ENCODE data around the gene ERC2. TPM values are rescaled to one million over a fixed set of nuclear protein-coding genes. Genes with fewer than 3 reads are reported as not detected.

The ERC2 gene
- total and polyA plus RNA-seq, 2 donors (not counting 3 experiments of a cell fraction or from before 2014, with no cell fraction given), result 5.6 to 15.5 TPM

- Histone ChIP-seq H3K4me3 (replicated peaks in 1 of 3; ENCODE audit: insufficient read depth in 1 of 3, low read depth in 1 of 3, low read length in 3 of 3) (no peak overlapping the region), H3K9me1 (replicated peaks; ENCODE audit: control insufficient read depth, extremely low read depth, insufficient read depth, low read length) (no peaks in the 10 kb centered on the region), H3K9ac (replicated peaks; ENCODE audit: extremely low read depth, insufficient read depth, low read length) (no peak overlapping the region), H3K4me1 (ENCODE audit: control insufficient read depth, extremely low read depth, insufficient read depth, low read length) (no peaks in the 10 kb centered on the region), H3K27me3 (ENCODE audit: control insufficient read depth in 2 of 2, insufficient read depth in 2 of 2, low read length in 2 of 2) (no peaks in the 10 kb centered on the region), H3K79me2 (ENCODE audit: control insufficient read depth, insufficient read depth, low read length) (no peaks in the 10 kb centered on the region), H3K36me3 (ENCODE audit: control insufficient read depth in 2 of 2, extremely low read depth in 1 of 2, insufficient read depth in 2 of 2, low read length in 2 of 2) (no peaks in the 10 kb centered on the region), H3K9me3 (replicated peaks; ENCODE audit: control insufficient read depth, insufficient read depth, low read length) (no peaks in the 10 kb centered on the region), H2AFZ (ENCODE audit: low read depth, low read length) (no peak overlapping the region), H4K20me1 (replicated peaks; ENCODE audit: control insufficient read depth, extremely low read depth, insufficient read depth, low read length) (no peaks in the 10 kb centered on the region), H3K4me2 (ENCODE audit: insufficient read depth, low read length) (no peak overlapping the region), H3K27ac (ENCODE audit: insufficient read depth, low read depth, low read length) (no peak overlapping the region)
- dilution Hi-C loops (cut with MboI; ENCODE audit: extremely low pct_ligation_motif_present, low sequenced_read_pairs), result no loop called here
- no peak for DNase-seq (ENCODE audit: low read depth, low spot score)
- POLR2A ChIA-PET, result no interaction called here
- CTCF ChIA-PET, result interaction anchor here (1.0 kb wide), 1 partner anchor 26 kb away, joined by 3 read pairs; no protein-coding TSS in a partner anchor
- no TSS peak for BruUV-seq (replicated peaks)
- TF ChIP-seq CTCF (IDR thresholded peaks at IDR 0.05; ENCODE audit: extremely low read depth in 1 of 2, insufficient read depth in 1 of 2, low read depth in 1 of 2, low read length in 2 of 2) (no peak), MYC (IDR thresholded peaks at IDR 0.05; ENCODE audit: low read depth, low read length) (no peak), POLR2AphosphoS5 (IDR thresholded peaks at IDR 0.05; ENCODE audit: insufficient read depth, low read depth, low read length) (no peak), EZH2 (IDR thresholded peaks at IDR 0.05; ENCODE audit: borderline replicate concordance, low read depth, low read length, severe bottlenecking) (no peak), GATA2 (IDR thresholded peaks at IDR 0.05; ENCODE audit: insufficient read depth, insufficient read length, low read depth, low read length) (no peak), POLR2A (IDR thresholded peaks at IDR 0.05; ENCODE audit: low read depth, low read length) (no peak), FOS (IDR thresholded peaks at IDR 0.05; ENCODE audit: borderline replicate concordance, insufficient read depth, low read length) (no peak), JUN (IDR thresholded peaks at IDR 0.05; ENCODE audit: borderline replicate concordance, insufficient read depth, insufficient read length, low read depth) (no peak), MAX (IDR thresholded peaks at IDR 0.05; ENCODE audit: insufficient read depth, insufficient read length) (no peak)
- no peak for FAIRE-seq
- intact Hi-C loops (cut with micrococcal nuclease), result no loop called here
Observed at GRCh38 chr3:55750525-55750924, 717.7 kb downstream of the ERC2 start.
